A673 (cell line): ENCODE measurements around the gene ADAT3. TPM values are rescaled to one million over a fixed set of nuclear protein-coding genes. Genes with fewer than 3 reads are reported as not detected.

Source experiments
- BruUV-seq: library from RNA; stranded (reverse); fragments of 400-500 nt; replicated peaks from 2 replicates; lab custom pipeline; 2021; lab: Mats Ljungman, UMichigan
- CTCF ChIA-PET: fragments of 300-600 bp; sonication (Branson Sonifier 250); formaldehyde crosslinking; loops from one replicate; lab custom pipeline; 2022; ENCODE audit warnings: antibody characterized with exemption; lab: Charles Lee
- POLR2A ChIA-PET: fragments of 300-600 bp; sonication (Branson Sonifier 250); formaldehyde crosslinking; loops from one replicate; lab custom pipeline; 2022; ENCODE audit warnings: antibody characterized with exemption; ENCODE audit not compliant: low non-redundant PET; lab: Charles Lee
- DNase-seq: peaks from one replicate; pipeline ENCODE4 v3.0.0-alpha.2; 2015; ENCODE audit warnings: low spot score
- H3K27ac ChIP-seq: fragments of 200-600 bp; sonication (generic); 2 replicates; pipeline ENCODE4 v1.5.1; 2016; ENCODE audit warnings: mixed run types, low read depth, mild to moderate bottlenecking, mixed read lengths, antibody characterized with exemption, low read length; ENCODE audit not compliant: poor library complexity, severe bottlenecking
- H3K27me3 ChIP-seq: fragments of 200-600 bp; sonication (generic); replicated peaks from 2 replicates; pipeline ENCODE4 v1.6.1; 2017; ENCODE audit warnings: mixed run types, low read depth, mild to moderate bottlenecking, mixed read lengths, antibody characterized with exemption, low read length; ENCODE audit not compliant: insufficient read depth, poor library complexity
- H3K36me3 ChIP-seq: fragments of 200-600 bp; sonication (generic); 2 replicates; pipeline ENCODE4 v1.6.1; 2016; ENCODE audit warnings: mixed run types, mild to moderate bottlenecking, mixed read lengths, antibody characterized with exemption, low read length; ENCODE audit not compliant: insufficient read depth, poor library complexity, severe bottlenecking
- H3K4me1 ChIP-seq: fragments of 200-600 bp; sonication (generic); 2 replicates; pipeline ENCODE4 v1.6.1; 2017; ENCODE audit warnings: mixed run types, mild to moderate bottlenecking, mixed read lengths, antibody characterized with exemption, low read length; ENCODE audit not compliant: insufficient read depth, poor library complexity, severe bottlenecking
- H3K4me3 ChIP-seq: fragments of 200-600 bp; sonication (generic); 2 replicates; pipeline ENCODE4 v1.5.1; 2016; ENCODE audit warnings: low read depth, mixed run types, mild to moderate bottlenecking, mixed read lengths, low read length; ENCODE audit not compliant: poor library complexity, severe bottlenecking
- H3K9me3 ChIP-seq: fragments of 200-600 bp; sonication (generic); 2 replicates; pipeline ENCODE4 v1.6.1; 2016; ENCODE audit warnings: mixed run types, low read depth, mild to moderate bottlenecking, mixed read lengths, antibody characterized with exemption, low read length; ENCODE audit not compliant: poor library complexity, severe bottlenecking
- EZH2 ChIP-seq: fragments of 200-600 bp; sonication (generic); IDR thresholded peaks from 2 replicates; pipeline ENCODE4 v1.6.1; 2017; ENCODE audit warnings: borderline replicate concordance, low read depth, mild to moderate bottlenecking, mixed read lengths, antibody characterized with exemption, low read length; ENCODE audit not compliant: poor library complexity, severe bottlenecking
- intact Hi-C: fragments of 100-400 bp; cut with micrococcal nuclease; formaldehyde crosslinking; loops from one replicate; pipeline ENCODE4 v1.10.0; 2022; ENCODE audit not compliant: unreplicated experiment
- total RNA-seq: library from RNA; stranded (reverse); gene quantifications from 2 replicates; pipeline ENCODE4 v1.2.3, GENCODE V29; 2021
- TF ChIP-seq, protein P1 (sequence below): fragments of 300-800, 200-600 bp; sonication (generic); conservative IDR thresholded peaks from 2 replicates; pipeline ENCODE4 v1.5.1; 2017; ENCODE audit warnings: low read depth, mild to moderate bottlenecking, antibody characterized with exemption, low read length, moderate library complexity, mixed read lengths

Gene ADAT3
- total RNA-seq, 1 experiment from 2014 or later = 18.0 TPM

- peaks cover 36% of the 10 kb centered on the region for H3K36me3 ChIP-seq
- ChIA-PET POLR2A (no interaction called here), CTCF (interaction anchor here (0.6 kb wide), 1 partner anchor 118 kb away, joined by 3 read pairs; no protein-coding TSS in a partner anchor)
- H3K27me3 ChIP-seq = no peaks in the 10 kb centered on the region
- H3K27ac ChIP-seq = no peak overlapping the region
- BruUV-seq = no TSS peak
- intact Hi-C loops = no loop called here
- DNase-seq = no peak
- no peak for TF ChIP-seq EZH2
- TF ChIP-seq, protein P1, sequence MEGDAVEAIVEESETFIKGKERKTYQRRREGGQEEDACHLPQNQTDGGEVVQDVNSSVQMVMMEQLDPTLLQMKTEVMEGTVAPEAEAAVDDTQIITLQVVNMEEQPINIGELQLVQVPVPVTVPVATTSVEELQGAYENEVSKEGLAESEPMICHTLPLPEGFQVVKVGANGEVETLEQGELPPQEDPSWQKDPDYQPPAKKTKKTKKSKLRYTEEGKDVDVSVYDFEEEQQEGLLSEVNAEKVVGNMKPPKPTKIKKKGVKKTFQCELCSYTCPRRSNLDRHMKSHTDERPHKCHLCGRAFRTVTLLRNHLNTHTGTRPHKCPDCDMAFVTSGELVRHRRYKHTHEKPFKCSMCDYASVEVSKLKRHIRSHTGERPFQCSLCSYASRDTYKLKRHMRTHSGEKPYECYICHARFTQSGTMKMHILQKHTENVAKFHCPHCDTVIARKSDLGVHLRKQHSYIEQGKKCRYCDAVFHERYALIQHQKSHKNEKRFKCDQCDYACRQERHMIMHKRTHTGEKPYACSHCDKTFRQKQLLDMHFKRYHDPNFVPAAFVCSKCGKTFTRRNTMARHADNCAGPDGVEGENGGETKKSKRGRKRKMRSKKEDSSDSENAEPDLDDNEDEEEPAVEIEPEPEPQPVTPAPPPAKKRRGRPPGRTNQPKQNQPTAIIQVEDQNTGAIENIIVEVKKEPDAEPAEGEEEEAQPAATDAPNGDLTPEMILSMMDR = no peak
- no peaks in the 10 kb centered on the region for H3K9me3 ChIP-seq
- no peaks in the 10 kb centered on the region for H3K4me1 ChIP-seq
- H3K4me3 ChIP-seq = no peak overlapping the region
These were observed 8.8 kb downstream of the ADAT3 start for GRCh38 chr19:1913781-1914577.

DNA sequence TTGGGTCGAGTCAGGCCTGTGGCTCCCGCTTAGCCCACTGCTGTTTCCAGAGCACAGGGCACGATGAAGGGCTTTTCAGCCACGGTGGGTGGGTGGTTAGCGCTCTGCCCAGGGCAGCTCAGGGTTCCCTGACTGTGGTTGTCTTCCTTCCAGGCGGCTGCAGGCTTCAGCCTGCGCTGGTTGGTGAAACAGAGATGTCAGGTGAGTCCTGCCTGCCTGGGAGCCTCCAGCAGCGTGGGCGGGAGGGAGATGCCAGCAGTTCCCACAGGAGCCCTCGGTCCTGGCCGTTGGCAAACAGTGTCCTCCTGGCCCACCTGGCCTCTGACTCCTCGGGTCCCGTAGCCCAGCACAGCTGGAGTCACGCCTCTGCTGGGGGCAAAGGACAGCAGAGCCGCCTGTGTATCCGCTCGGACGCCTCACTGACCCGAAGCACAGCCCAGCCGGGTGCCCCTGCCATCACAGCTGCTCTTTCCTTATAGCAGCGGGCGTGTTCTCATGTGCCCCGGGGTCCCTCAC lies 9.7 kb downstream of the ADAT3 start:
- Histone ChIP-seq H3K4me3 (no peak overlapping the region), H3K27ac (no peak overlapping the region), H3K9me3 (no peaks in the 10 kb centered on the region), H3K4me1 (no peaks in the 10 kb centered on the region), H3K27me3 (no peaks in the 10 kb centered on the region), H3K36me3 (peaks cover 36% of the 10 kb centered on the region)
- no peak for DNase-seq
- intact Hi-C loops = no loop called here
- BruUV-seq = no TSS peak
- TF ChIP-seq, protein P1 = no peak
- no peak for TF ChIP-seq EZH2
- ChIA-PET POLR2A (no interaction called here), CTCF (no interaction called here)

DNA sequence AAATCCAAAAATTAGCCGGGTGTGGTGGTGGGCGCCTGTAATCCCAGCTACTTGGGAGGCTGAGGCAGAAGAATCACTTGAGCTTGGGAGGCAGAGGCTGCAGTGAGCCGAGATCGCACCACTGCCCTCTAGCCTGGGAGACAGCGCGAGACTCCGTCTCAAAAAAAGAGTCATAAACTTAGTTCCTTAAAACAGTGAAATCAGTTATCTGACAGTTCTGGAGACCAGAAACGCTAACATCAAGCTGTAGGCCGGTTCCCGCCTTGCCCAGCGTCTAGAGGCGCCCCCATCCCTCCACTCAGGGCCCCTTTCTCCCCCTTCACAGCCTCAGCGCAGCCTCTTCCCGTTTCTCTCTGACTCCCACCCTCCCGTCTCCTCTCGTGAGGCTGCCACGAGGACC lies 11.9 kb downstream of the ADAT3 start:
- TF ChIP-seq, protein P1 = no peak
- TF ChIP-seq EZH2 = no peak
- Histone ChIP-seq H3K4me1 (no peaks in the 10 kb centered on the region), H3K4me3 (no peak overlapping the region), H3K27ac (no peak overlapping the region), H3K36me3 (peaks cover 50% of the 10 kb centered on the region), H3K27me3 (no peaks in the 10 kb centered on the region), H3K9me3 (no peaks in the 10 kb centered on the region)
- intact Hi-C loops = no loop called here
- ChIA-PET POLR2A (no interaction called here), CTCF (no interaction called here)
- no peak for DNase-seq
- BruUV-seq = no TSS peak
